Lung microvascular endothelial cell (primary cell): ENCODE results near the gene ZIC3. TPM values are rescaled to one million over a fixed set of nuclear protein-coding genes. Genes with fewer than 3 reads are reported as not detected.

Experiments used
- DNase-seq, 2 donors: peaks; one replicate each; pipeline versions ENCODE4 v3.0.0 to v3.0.0-alpha.2; 2010; ENCODE audit warnings: low read depth in 2 of 2
- total RNA-seq: library from RNA; depleted of rRNA; stranded (reverse); fragments of >200 nt; gene quantifications from 2 replicates; pipeline ENCODE4 v1.2.1, GENCODE V29; 2014

Gene ZIC3
- total RNA-seq, 1 donor from 2014 or later: not detected

GRCh38 chrX:137574102-137574783, 8.3 kb downstream of the ZIC3 start:
- DNase-seq: no peak

- DNase-seq: no peak
These were observed 8.9 kb downstream of the ZIC3 start for GRCh38 chrX:137574784-137575293.

- DNase-seq: no peak
These were observed 9.8 kb downstream of the ZIC3 start for GRCh38 chrX:137575596-137576255.

DNA sequence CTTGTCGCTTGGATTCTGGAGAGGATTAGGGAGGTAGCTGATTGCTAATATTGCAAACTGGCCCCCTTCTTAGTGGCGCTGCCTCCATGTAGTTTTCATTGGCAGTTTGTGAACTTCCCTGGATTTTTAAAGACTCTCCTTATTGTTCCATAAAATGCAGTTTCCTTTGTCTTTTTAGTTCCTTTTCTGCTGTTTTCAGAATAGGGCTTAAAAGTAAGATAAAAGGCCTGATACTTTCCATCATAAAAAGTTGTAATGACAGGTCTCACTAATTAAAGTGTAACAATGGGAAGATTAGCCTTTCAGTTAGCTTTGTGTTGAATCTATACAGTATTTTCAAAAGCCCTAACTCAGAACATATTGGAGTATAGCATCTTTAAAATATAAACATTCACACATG, 21.2 kb downstream of the ZIC3 start:
- DNase-seq: no peak

DNA sequence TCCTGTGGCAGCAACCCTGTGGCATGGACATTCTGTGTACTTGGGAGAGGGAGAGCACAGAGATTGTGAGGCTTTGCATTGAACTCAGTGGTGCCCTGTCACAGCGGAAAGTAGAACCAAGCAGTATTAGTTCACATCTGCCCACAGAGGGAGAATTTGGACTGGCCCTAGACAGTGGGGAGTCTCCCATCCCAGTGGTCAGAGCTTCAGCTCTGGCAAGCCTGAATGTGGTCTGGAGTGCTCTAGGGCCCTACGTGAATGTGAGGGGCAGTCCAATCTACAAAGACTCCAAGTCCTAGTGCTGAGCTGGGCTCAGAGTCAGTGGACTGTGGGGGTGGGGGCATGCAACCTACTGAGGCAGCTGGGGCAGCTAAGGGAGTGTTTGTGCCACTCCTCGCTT, 34.8 kb downstream of the ZIC3 start:
- DNase-seq: no peak
